Ramos (cell line): ENCODE measurements around the gene WASHC4.
"Not testable (repeated sequence)": the region's sequence is repeated elsewhere in the genome, so short reads cannot be mapped to it uniquely, and the experiment has no call there.

Experiments
- in situ Hi-C: fragments of 300-500 bp; cut with MboI; formaldehyde crosslinking; loops from one replicate; pipeline ENCODE4 v1.14.3; 2022; ENCODE audit warnings: low sequenced_read_pairs; ENCODE audit not compliant: unreplicated experiment

The WASHC4 gene

GRCh38 chr12:105091476-105092206 is 15.9 kb upstream of the WASHC4 start:
- in situ Hi-C loops: no loop called here

GRCh38 chr12:105092336-105092735 is 15.2 kb upstream of the WASHC4 start:
- in situ Hi-C loops: no loop called here

- in situ Hi-C loops: not testable (repeated sequence)
Measured at GRCh38 chr12:105095338-105095737, 12.2 kb upstream of the WASHC4 start.

GRCh38 chr12:105099356-105099755 is 8.2 kb upstream of the WASHC4 start:
- in situ Hi-C loops: no loop called here

GRCh38 chr12:105100207-105100985 is 7.1 kb upstream of the WASHC4 start:
- in situ Hi-C loops: no loop called here

GRCh38 chr12:105100998-105101397 is 6.5 kb upstream of the WASHC4 start:
- in situ Hi-C loops: no loop called here

- in situ Hi-C loops: no loop called here
Measured at GRCh38 chr12:105102673-105103072, 4.9 kb upstream of the WASHC4 start.

GRCh38 chr12:105104762-105105161 is 2.8 kb upstream of the WASHC4 start:
- in situ Hi-C loops: no loop called here

GRCh38 chr12:105106621-105107020 is 910 bp upstream of the WASHC4 start:
- in situ Hi-C loops: no loop called here

- in situ Hi-C loops: no loop called here
Measured at GRCh38 chr12:105107171-105107493, 399 bp upstream of the WASHC4 start.

- in situ Hi-C loops: no loop called here
Measured at GRCh38 chr12:105109465-105110212, 2.1 kb downstream of the WASHC4 start.

GRCh38 chr12:105110851-105111250 is 3.3 kb downstream of the WASHC4 start:
- in situ Hi-C loops: no loop called here

GRCh38 chr12:105113094-105113493 is 5.6 kb downstream of the WASHC4 start:
- in situ Hi-C loops: no loop called here

- in situ Hi-C loops: no loop called here
Measured at GRCh38 chr12:105116969-105117368, 9.4 kb downstream of the WASHC4 start.

- in situ Hi-C loops: no loop called here
Measured at GRCh38 chr12:105120551-105120950, 13.0 kb downstream of the WASHC4 start.

- in situ Hi-C loops: no loop called here
Measured at GRCh38 chr12:105138248-105138647, 30.7 kb downstream of the WASHC4 start.

- in situ Hi-C loops: no loop called here
Measured at GRCh38 chr12:105141320-105141922, 33.9 kb downstream of the WASHC4 start.

- in situ Hi-C loops: no loop called here
Measured at GRCh38 chr12:105142259-105142658, 34.7 kb downstream of the WASHC4 start.

GRCh38 chr12:105156260-105156659 is 48.7 kb downstream of the WASHC4 start:
- in situ Hi-C loops: no loop called here

GRCh38 chr12:105157606-105158005 is 50.1 kb downstream of the WASHC4 start:
- in situ Hi-C loops: no loop called here

GRCh38 chr12:105158876-105159275 is 51.3 kb downstream of the WASHC4 start:
- in situ Hi-C loops: no loop called here
